Adipocyte (in vitro differentiated cells): ENCODE data around the gene KIF18A.
"Not testable (repeated sequence)": the region's sequence is repeated elsewhere in the genome, so short reads cannot be mapped to it uniquely, and the experiment has no call there.

Experiments
- DNase-seq: peaks from one replicate; pipeline ENCODE4 v3.0.0-alpha.2; 2015; ENCODE audit warnings: low read depth
- H3K27me3 ChIP-seq: replicated peaks from 2 replicates; pipeline ENCODE4 v1.7.0; 2013; ENCODE audit warnings: mild to moderate bottlenecking, low read length, moderate library complexity; ENCODE audit not compliant: control insufficient read depth, insufficient read depth
- H3K36me3 ChIP-seq: 2 replicates; pipeline ENCODE4 v1.7.0; 2013; ENCODE audit warnings: low read length, mild to moderate bottlenecking, moderate library complexity; ENCODE audit not compliant: control insufficient read depth, insufficient read depth, severe bottlenecking
- H3K4me1 ChIP-seq: 2 replicates; pipeline ENCODE4 v1.7.0; 2013; ENCODE audit warnings: mild to moderate bottlenecking, low read length, moderate library complexity; ENCODE audit not compliant: control insufficient read depth, insufficient read depth
- H3K4me3 ChIP-seq: 2 replicates; pipeline ENCODE4 v1.7.0; 2013; ENCODE audit warnings: mild to moderate bottlenecking, low read length, moderate library complexity
- H3K9ac ChIP-seq: 2 replicates; pipeline ENCODE4 v1.7.0; 2013; ENCODE audit warnings: mild to moderate bottlenecking, low read length, moderate library complexity
- H3K9me3 ChIP-seq: 2 replicates; pipeline ENCODE4 v1.7.0; 2013; ENCODE audit warnings: mild to moderate bottlenecking, low read length, moderate library complexity; ENCODE audit not compliant: control insufficient read depth

The KIF18A gene

DNA sequence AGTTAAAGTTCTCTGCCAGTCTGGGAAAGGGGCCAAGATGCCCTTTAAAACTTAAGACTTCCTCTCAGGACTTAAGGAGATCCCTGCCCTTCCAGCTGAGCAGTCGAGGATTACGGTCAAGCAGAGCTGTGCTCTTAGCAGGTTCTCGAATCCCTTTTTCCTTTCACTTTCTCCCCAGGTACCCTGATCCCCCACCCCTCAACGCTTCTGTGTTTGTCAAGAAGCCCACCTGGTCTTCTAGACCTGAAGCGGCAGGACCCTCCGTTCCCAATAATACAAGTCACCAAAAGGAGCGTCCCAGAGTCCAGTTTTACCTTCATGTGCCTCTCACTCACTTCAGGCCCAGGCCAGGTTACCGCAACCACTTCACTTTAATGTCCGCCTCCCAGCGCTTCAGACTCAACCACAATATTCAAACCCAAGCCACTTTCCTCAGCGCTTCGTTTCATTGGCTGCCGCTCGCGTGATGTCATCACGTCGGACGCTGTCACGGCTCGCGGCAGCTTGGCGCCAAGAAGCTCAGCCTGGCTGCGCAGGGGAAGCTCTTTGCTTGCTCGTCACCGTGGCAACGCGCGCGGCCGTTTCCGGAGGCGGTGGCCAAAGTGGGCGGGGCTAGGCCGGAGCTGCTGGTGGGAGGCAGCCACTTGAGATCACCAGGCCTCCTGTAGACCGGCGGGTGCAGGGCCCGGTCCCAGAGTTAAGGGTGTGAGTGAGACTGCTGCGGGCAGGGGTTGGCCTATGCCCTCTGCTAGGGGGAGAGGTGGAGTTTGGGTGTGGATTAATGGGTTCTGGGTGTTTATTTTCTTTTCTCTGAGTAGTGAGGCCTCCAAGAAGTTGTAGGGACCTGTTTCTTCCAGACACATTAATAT, at the start of gene KIF18A, which contains the start of gene METTL15:
TSS of gene KIF18A (minus strand) at position 407 of the 869 bp plus-strand sequence. CDS start 10,209 bp downstream, outside the sequence.
TSS of gene METTL15 (plus strand) at position 639 of the 869 bp plus-strand sequence. CDS start 4,947 bp downstream, outside the sequence.
- Histone ChIP-seq H3K9me3 (no peaks in the 10 kb centered on the region), H3K9ac (peak within 1 kb of the TSS; percentile 91), H3K27me3 (no peaks in the 10 kb centered on the region), H3K36me3 (no peaks in the 10 kb centered on the region), H3K4me1 (peaks cover 24% of the 10 kb centered on the region), H3K4me3 (peak within 1 kb of the TSS; percentile 94)
- peak; percentile 100 for DNase-seq

DNA sequence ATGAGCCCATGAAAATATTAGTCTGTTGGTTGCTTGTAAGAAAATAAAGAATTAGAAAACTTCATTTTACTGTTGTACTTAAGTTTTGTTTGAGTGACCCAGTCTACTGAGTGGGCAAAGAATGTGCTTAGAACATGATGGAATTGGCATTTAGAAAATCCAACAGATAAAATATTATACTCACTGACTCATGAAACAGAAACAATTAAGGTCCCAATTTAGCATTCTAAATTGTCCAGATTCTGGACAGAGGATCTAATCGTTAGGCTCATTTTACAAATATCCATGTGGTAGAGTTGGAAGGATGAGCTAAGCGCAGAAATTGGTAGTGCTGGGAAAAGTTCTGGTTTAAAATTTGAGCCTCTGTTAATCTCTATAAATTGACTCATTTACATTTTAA, 45.6 kb upstream of the KIF18A start:
- Histone ChIP-seq H3K9me3 (no peaks in the 10 kb centered on the region), H3K4me3 (no peak overlapping the region), H3K9ac (no peak overlapping the region), H3K4me1 (no peaks in the 10 kb centered on the region), H3K27me3 (no peaks in the 10 kb centered on the region), H3K36me3 (peaks cover 16% of the 10 kb centered on the region)
- DNase-seq = peak; percentile 41

DNA sequence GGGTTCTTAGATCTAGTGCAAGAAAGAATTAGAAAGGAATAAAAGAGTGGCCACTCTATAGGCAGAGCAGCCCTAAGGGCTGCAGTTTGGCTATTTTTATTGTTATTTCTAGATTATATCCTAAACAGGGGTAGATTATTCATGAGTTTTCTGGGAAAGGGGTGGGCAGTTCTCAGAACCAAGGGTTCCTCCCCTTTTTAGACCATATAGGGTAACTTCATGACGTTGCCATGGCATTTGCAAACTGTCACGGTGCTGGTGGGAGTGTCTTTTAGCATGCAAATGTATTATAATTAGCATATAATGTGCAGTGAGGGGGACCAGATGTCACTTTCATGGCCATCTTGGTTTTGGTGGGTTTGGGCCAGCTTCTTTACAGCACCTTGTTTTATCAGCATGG, 44.8 kb upstream of the KIF18A start:
- Histone ChIP-seq H3K36me3 (peaks cover 10% of the 10 kb centered on the region), H3K4me1 (no peaks in the 10 kb centered on the region), H3K4me3 (no peak overlapping the region), H3K9me3 (no peaks in the 10 kb centered on the region), H3K9ac (no peak overlapping the region), H3K27me3 (no peaks in the 10 kb centered on the region)
- DNase-seq = no peak

DNA sequence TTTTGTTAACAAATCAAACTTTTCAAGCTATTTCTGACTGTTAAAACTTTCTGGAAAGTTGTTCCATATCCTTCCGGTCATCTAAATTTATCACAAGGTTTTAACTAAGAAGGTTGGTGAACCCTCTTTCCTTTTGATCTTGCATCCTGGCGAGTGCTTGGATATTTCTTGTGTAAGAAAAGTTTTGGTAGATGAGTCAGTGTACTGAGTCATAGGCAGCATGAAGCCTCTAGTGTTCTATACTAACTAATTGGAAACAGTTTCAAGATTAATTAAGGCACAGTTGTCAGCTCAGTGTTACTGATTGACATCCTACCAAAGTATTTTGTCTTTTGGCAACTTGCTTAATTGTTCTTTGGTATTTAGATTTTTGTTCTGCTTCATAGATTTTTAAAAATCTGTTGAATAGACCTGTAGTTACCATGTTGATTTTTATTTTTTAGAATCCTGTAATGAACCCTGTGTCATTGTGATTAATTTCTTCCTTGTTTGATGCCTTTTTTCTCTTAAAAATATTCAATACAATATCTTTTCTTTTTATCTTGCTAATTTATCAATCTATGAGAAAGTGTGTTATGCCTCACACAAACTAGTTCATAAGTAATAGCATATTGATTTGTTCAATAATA, 38.3 kb upstream of the KIF18A start:
- no peak overlapping the region for H3K4me3 ChIP-seq
- no peak overlapping the region for H3K9ac ChIP-seq
- H3K27me3 ChIP-seq = no peaks in the 10 kb centered on the region
- H3K4me1 ChIP-seq = peaks cover 8% of the 10 kb centered on the region
- H3K9me3 ChIP-seq = no peaks in the 10 kb centered on the region
- peak; percentile 92 for DNase-seq
- H3K36me3 ChIP-seq = no peaks in the 10 kb centered on the region

DNA sequence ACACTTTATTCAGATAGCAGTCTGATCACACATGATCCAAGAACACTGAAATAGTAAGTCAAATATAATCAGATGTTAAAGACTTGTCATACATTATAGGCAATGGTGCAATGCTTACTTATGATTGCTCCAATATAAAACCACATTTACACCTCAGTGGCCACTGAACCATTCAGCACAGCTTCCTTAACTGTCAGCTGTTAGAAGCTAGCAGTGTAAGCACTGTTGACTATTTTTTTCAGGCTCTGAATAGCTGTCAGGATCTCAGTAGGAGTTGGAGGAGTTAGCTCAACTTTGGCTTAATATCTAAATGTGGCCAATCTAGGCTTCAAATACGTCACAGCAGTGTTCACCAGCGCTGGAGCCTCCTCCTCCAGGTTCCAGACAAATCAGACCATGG, 36.9 kb upstream of the KIF18A start:
- peak; percentile 10 for DNase-seq
- H3K27me3 ChIP-seq = no peaks in the 10 kb centered on the region
- H3K4me3 ChIP-seq = no peak overlapping the region
- H3K36me3 ChIP-seq = no peaks in the 10 kb centered on the region
- H3K4me1 ChIP-seq = peaks cover 8% of the 10 kb centered on the region
- H3K9ac ChIP-seq = no peak overlapping the region
- peaks cover 6% of the 10 kb centered on the region for H3K9me3 ChIP-seq

DNA sequence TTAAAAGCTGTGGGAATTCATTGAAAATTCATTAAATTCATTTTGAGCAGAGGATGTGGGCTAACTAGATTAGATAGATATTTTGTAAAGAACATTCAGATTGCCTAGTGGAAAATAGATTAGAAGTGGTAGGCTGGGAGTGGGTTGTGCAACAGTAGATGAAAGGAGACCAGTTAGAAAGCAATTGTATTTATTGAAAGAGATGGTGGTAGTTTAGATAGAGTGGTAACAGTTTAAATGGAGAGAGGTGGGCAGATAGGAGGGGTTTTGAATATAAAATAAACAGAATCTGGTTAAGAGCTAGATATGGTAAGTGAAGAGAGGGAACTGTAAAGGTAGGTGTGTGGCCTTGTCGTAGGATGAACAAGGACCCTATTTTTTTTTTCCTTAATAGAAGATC, 34.8 kb upstream of the KIF18A start:
- H3K36me3 ChIP-seq = peaks cover 3% of the 10 kb centered on the region
- no peak overlapping the region for H3K4me3 ChIP-seq
- no peak overlapping the region for H3K9ac ChIP-seq
- H3K9me3 ChIP-seq = peaks cover 15% of the 10 kb centered on the region
- peaks cover 8% of the 10 kb centered on the region for H3K4me1 ChIP-seq
- no peaks in the 10 kb centered on the region for H3K27me3 ChIP-seq
- DNase-seq = no peak

DNA sequence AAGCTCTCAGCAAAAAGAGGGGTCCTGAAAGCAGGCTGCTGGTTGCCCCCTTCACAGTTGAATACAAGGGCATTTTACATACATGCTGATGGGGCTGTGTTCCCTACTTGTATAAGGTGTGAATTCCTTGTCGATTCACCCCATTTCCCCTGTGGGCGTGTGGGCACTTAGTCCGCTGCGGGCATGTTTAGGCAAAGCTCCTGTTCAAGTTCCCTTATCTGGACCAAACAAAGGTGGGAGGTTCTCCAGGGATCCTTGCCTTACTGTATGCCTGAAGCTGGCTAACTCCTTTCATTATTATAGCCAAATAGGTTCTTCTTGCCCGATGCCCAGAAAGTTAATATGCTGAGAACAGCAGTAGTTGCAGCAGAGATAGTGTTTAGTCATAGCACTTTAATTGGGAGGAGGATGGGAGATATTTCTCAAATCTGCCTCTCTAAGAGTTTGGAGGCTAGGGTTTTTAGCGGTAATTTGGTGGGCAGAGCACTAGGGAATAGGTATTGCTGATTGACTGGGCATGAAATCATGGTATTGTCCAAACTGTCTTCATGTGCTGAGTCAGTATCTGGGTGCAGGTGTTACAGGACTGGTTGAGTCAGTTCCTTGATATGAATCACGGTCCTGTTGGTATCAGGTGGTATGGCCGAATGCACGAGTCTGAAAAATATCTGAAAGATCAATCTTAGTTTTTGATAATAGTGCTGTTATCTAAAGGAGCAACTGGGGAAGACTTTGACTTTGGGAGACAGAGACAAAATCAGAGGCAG, 32.9 kb upstream of the KIF18A start:
- no peak for DNase-seq
- H3K27me3 ChIP-seq = no peaks in the 10 kb centered on the region
- peaks cover 3% of the 10 kb centered on the region for H3K4me1 ChIP-seq
- peaks cover 18% of the 10 kb centered on the region for H3K9me3 ChIP-seq
- no peak overlapping the region for H3K9ac ChIP-seq
- peaks cover 8% of the 10 kb centered on the region for H3K36me3 ChIP-seq
- no peak overlapping the region for H3K4me3 ChIP-seq

DNA sequence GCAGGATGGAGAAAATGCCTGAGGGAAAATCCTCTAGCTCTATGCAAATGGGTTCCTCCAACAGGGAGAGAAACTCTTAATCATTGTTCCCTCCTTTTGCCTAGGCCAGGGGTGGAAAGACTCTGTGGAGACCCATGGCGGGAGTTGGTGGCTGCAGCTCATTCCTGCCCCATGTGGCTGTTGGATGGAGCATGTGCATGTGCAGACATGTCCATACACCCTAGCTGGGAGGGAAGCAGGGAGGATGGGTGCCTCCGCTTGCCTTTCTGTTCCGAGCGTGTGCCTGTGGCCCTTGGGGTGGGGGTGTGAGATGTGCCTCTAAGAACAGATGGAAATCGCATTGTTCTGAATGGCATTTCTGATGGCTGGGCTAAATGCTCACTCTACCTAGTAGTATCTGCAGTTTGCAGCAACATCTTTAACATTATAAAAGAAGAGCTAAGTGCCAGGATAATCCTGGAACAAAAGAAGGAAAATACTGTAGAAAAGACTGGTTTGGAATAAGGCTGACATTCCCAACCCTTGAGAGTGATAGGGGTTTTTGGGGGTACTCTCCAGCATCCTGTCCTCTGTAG, 32.0 kb upstream of the KIF18A start:
- H3K27me3 ChIP-seq = no peaks in the 10 kb centered on the region
- no peak overlapping the region for H3K4me3 ChIP-seq
- peaks cover 11% of the 10 kb centered on the region for H3K36me3 ChIP-seq
- DNase-seq = no peak
- H3K4me1 ChIP-seq = no peaks in the 10 kb centered on the region
- peaks cover 18% of the 10 kb centered on the region for H3K9me3 ChIP-seq
- no peak overlapping the region for H3K9ac ChIP-seq

DNA sequence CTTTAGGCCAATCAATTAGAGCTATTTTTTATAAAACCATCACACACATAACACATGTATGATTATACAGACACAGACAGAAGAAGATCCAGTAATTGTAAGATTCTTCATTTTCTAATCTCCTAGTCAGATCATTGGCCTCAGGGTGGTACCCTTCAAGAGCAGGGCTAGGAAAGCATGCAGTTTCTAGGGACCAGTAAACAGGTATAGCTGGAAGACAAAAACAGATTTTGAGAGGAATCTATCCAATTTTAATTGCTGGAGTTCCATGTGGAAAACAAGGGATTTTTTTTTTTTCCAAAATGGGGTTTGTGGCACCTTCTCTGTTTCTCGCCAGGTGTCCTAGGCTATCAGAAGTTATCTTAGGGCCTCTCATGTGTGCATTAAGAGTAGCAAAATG, 29.9 kb upstream of the KIF18A start:
- DNase-seq = no peak
- Histone ChIP-seq H3K27me3 (no peaks in the 10 kb centered on the region), H3K4me1 (no peaks in the 10 kb centered on the region), H3K36me3 (peaks cover 11% of the 10 kb centered on the region), H3K9me3 (peaks cover 18% of the 10 kb centered on the region), H3K9ac (no peak overlapping the region), H3K4me3 (no peak overlapping the region)

DNA sequence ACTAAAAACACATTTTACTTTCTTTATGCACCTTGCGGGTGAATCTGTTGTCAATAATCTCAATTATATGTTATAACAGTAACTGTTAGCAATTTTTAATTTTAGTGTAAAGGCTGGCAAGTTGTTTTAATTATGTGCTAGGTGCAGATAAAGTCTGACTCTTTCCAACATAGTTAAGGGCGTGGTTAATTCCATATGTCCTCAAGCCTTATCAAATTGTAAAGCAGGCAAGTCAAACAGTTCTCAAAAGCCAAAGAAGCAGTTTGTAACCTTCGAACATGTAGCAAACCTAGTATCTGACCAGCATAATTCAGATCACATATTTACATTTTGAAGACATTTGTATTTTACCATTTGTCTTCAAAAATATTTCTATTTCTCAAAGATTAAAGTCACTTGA, 29.4 kb upstream of the KIF18A start:
- H3K27me3 ChIP-seq = no peaks in the 10 kb centered on the region
- no peak for DNase-seq
- H3K36me3 ChIP-seq = peaks cover 11% of the 10 kb centered on the region
- no peaks in the 10 kb centered on the region for H3K4me1 ChIP-seq
- peaks cover 18% of the 10 kb centered on the region for H3K9me3 ChIP-seq
- no peak overlapping the region for H3K4me3 ChIP-seq
- no peak overlapping the region for H3K9ac ChIP-seq

DNA sequence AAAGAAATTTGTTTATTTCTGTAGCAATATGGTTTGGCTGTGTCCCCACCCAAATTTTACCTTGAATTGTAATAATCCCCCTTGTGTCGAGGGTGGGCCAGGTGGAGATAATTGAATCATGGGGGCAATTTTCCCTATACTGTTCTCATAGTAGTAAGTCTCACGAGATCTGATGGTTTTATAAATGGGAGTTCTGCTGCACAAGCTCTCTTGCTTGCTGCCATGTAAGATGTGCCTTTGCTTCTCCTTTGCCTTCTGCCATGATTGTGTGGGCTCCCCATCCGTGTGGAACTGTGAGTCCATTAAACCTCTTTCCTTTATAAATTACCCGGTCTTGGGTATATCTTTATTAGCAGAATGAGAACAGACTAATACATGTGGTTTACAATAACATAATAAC, 28.2 kb upstream of the KIF18A start:
- not testable (repeated sequence) for H3K4me1 ChIP-seq, H3K4me3 ChIP-seq, H3K27me3 ChIP-seq, H3K9ac ChIP-seq, DNase-seq
- H3K9me3 ChIP-seq = peaks cover 18% of the 10 kb centered on the region
- peaks cover 11% of the 10 kb centered on the region for H3K36me3 ChIP-seq
